Endothelial cell of umbilical vein (primary cell): ENCODE results near the gene FNDC1.

Experiments
- EZH2 ChIP-seq: IDR thresholded peaks from 2 replicates; pipeline ENCODE4 v1.6.1; 2012; ENCODE audit warnings: borderline replicate concordance, low read depth, mild to moderate bottlenecking, moderate library complexity, low read length, inconsistent platforms; ENCODE audit not compliant: severe bottlenecking
- MYC ChIP-seq: IDR thresholded peaks from one replicate; pipeline ENCODE4 v1.6.1; 2011; ENCODE audit warnings: mild to moderate bottlenecking, low read depth, low read length
- POLR2A ChIP-seq: IDR thresholded peaks from 2 replicates; pipeline ENCODE4 v1.6.1; 2012; ENCODE audit warnings: low read depth, mild to moderate bottlenecking, control low read depth, low read length
- TF ChIP-seq, protein P1 (sequence below), 2 donors: IDR thresholded peaks; 1 replicate in 1 of 2; 2 replicates in 1 of 2; pipeline ENCODE4 v1.5.1; 2011; ENCODE audit warnings: low read length in 2 of 2, mild to moderate bottlenecking in 2 of 2, moderate library complexity in 2 of 2, control low read depth in 1 of 2, inconsistent platforms in 1 of 2, low read depth in 1 of 2; ENCODE audit not compliant: insufficient read depth in 1 of 2; ENCODE audit errors: extremely low read depth in 1 of 2

DNA sequence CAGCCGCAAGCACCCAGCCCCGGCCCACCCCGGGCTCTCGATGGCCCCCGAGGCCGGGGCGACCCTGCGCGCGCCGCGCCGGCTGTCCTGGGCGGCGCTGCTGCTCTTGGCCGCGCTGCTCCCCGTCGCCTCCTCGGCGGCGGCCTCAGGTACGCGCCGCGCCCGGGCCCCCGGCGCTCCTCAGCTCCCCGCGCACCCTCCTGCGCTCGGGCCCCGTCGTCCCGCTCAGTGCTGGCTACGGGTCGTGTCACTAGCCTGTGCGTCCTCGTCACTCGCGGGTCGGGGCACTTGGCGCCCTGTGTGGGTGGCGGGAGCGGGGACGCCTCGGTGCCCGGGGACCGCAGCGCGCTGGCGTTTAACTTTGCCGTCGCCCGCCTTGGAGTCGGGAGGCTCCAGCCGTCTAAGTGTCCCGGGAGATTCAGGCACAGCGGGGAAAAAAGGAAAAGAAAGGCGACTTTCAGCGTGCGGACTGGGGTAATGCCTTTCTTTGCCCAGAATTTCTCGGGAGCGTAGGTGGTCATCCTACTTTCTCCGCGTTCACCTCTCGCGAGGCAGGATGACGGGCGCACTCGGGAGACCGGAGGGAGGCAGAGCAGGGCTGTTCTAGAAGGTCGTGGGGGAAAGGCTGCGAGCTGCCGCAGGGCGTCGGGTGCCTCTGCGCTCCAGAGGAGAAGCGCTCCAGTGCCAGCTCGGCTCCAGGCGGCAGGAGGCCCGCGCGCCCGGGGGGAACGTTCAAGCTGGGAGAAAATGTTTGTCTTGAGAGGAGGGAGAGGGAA, 545 bp downstream of the FNDC1 start:
- TF ChIP-seq EZH2 (peak; percentile 85), MYC (no peak), POLR2A (no peak)
- TF ChIP-seq, protein P1, sequence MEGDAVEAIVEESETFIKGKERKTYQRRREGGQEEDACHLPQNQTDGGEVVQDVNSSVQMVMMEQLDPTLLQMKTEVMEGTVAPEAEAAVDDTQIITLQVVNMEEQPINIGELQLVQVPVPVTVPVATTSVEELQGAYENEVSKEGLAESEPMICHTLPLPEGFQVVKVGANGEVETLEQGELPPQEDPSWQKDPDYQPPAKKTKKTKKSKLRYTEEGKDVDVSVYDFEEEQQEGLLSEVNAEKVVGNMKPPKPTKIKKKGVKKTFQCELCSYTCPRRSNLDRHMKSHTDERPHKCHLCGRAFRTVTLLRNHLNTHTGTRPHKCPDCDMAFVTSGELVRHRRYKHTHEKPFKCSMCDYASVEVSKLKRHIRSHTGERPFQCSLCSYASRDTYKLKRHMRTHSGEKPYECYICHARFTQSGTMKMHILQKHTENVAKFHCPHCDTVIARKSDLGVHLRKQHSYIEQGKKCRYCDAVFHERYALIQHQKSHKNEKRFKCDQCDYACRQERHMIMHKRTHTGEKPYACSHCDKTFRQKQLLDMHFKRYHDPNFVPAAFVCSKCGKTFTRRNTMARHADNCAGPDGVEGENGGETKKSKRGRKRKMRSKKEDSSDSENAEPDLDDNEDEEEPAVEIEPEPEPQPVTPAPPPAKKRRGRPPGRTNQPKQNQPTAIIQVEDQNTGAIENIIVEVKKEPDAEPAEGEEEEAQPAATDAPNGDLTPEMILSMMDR (IDR thresholded peaks at IDR 0.05; ENCODE audit: extremely low read depth in 1 of 2, insufficient read depth in 1 of 2, low read depth in 1 of 2, low read length in 2 of 2): no peak
